ENCODE measurements around the gene IPCEF1. TPM values are rescaled to one million over a fixed set of nuclear protein-coding genes. Genes with fewer than 3 reads are reported as not detected.
"Not testable (repeated sequence)": the region's sequence is repeated elsewhere in the genome, so short reads cannot be mapped to it uniquely, and the experiment has no call there.

IPCEF1 gene
- total RNA-seq, 3 donors from 2014 or later, result 1.8 to 3.4 (median 2.3) TPM

- no peaks in the 10 kb centered on the region for H3K9me3 ChIP-seq
- no peak for TF ChIP-seq CTCF (IDR thresholded peaks at IDR 0.05)
- H3K4me3 ChIP-seq, result no peak overlapping the region
- intact Hi-C loops (cut with DNase I, micrococcal nuclease), result no loop called here
- peaks cover 5% of the 10 kb centered on the region for H3K4me1 ChIP-seq (ENCODE audit: low read depth)
- DNase-seq (no peak), ATAC-seq (no peak)
- H3K36me3 ChIP-seq (ENCODE audit: low read depth), result no peaks in the 10 kb centered on the region
Measured at GRCh38 chr6:154318721-154319120, 37.9 kb downstream of the IPCEF1 start.

- ATAC-seq, result no peak
- no peaks in the 10 kb centered on the region for H3K36me3 ChIP-seq (ENCODE audit: low read depth)
- TF ChIP-seq CTCF (IDR thresholded peaks at IDR 0.05), result no peak
- H3K4me1 ChIP-seq (ENCODE audit: low read depth), result peaks cover 5% of the 10 kb centered on the region
- no peaks in the 10 kb centered on the region for H3K9me3 ChIP-seq
- no peak overlapping the region for H3K4me3 ChIP-seq
- intact Hi-C loops (cut with DNase I, micrococcal nuclease), result no loop called here
- DNase-seq, result no peak
Measured at GRCh38 chr6:154316131-154316530, 40.5 kb downstream of the IPCEF1 start.

GRCh38 chr6:154314084-154314483 is 42.5 kb downstream of the IPCEF1 start:
- H3K4me1 ChIP-seq (ENCODE audit: low read depth), result peaks cover 3% of the 10 kb centered on the region
- H3K9me3 ChIP-seq, result no peaks in the 10 kb centered on the region
- DNase-seq, result no peak
- intact Hi-C loops (cut with DNase I, micrococcal nuclease), result no loop called here
- no peaks in the 10 kb centered on the region for H3K36me3 ChIP-seq (ENCODE audit: low read depth)
- TF ChIP-seq CTCF (IDR thresholded peaks at IDR 0.05), result no peak
- ATAC-seq, result no peak
- no peak overlapping the region for H3K4me3 ChIP-seq

GRCh38 chr6:154308986-154309385 is 47.6 kb downstream of the IPCEF1 start:
- Histone ChIP-seq H3K9me3 (no peaks in the 10 kb centered on the region), H3K4me1 (ENCODE audit: low read depth) (no peaks in the 10 kb centered on the region), H3K4me3 (no peak overlapping the region), H3K36me3 (ENCODE audit: low read depth) (no peaks in the 10 kb centered on the region)
- DNase-seq, result no peak
- no peak for TF ChIP-seq CTCF (IDR thresholded peaks at IDR 0.05)
- intact Hi-C loops (cut with DNase I, micrococcal nuclease), result no loop called here
- no peak for ATAC-seq

- intact Hi-C loops (cut with DNase I, micrococcal nuclease), result no loop called here
- H3K9me3 ChIP-seq, result no peaks in the 10 kb centered on the region
- no peaks in the 10 kb centered on the region for H3K4me1 ChIP-seq (ENCODE audit: low read depth)
- no peak for TF ChIP-seq CTCF (IDR thresholded peaks at IDR 0.05)
- no peaks in the 10 kb centered on the region for H3K36me3 ChIP-seq (ENCODE audit: low read depth)
- DNase-seq (no peak), ATAC-seq (no peak)
- no peak overlapping the region for H3K4me3 ChIP-seq
Measured at GRCh38 chr6:154307696-154308425, 48.7 kb downstream of the IPCEF1 start.

GRCh38 chr6:154307147-154307546 is 49.5 kb downstream of the IPCEF1 start:
- ATAC-seq; intact Hi-C loops (cut with DNase I, micrococcal nuclease): not testable (repeated sequence)

More at GRCh38 chr6:154307147-154307546, 49.5 kb downstream of the IPCEF1 start:
- not testable (repeated sequence) for H3K36me3 ChIP-seq (ENCODE audit: low read depth); H3K4me3 ChIP-seq; H3K4me1 ChIP-seq (ENCODE audit: low read depth); DNase-seq; H3K9me3 ChIP-seq
